NCI-H1930 (cell line): ENCODE measurements around the gene MROH8.
"Not testable (repeated sequence)": the region's sequence is repeated elsewhere in the genome, so short reads cannot be mapped to it uniquely, and the experiment has no call there.

Experiments used
- DNase-seq, 2 experiments: peaks; one replicate each; lab custom pipeline; 2025; lab: John Stamatoyannopoulos, UW

Gene MROH8

GRCh38 chr20:37154684-37155298 is 24.6 kb downstream of the MROH8 start:
- no peak for DNase-seq

- no peak for DNase-seq
Observed at GRCh38 chr20:37152284-37152683, 27.1 kb downstream of the MROH8 start.

GRCh38 chr20:37151529-37151928 is 27.8 kb downstream of the MROH8 start:
- no peak for DNase-seq

- not testable (repeated sequence) for DNase-seq
Observed at GRCh38 chr20:37150864-37151263, 28.5 kb downstream of the MROH8 start.

- DNase-seq = no peak
Observed at GRCh38 chr20:37147250-37147649, 32.1 kb downstream of the MROH8 start.

GRCh38 chr20:37144856-37145404 is 34.4 kb downstream of the MROH8 start:
- no peak for DNase-seq

- DNase-seq = no peak
Observed at GRCh38 chr20:37142708-37143107, 36.6 kb downstream of the MROH8 start.

- no peak for DNase-seq
Observed at GRCh38 chr20:37137547-37137946, 41.8 kb downstream of the MROH8 start.

- no peak for DNase-seq
Observed at GRCh38 chr20:37133952-37134351, 45.4 kb downstream of the MROH8 start.

- no peak for DNase-seq
Observed at GRCh38 chr20:37131486-37131885, 47.9 kb downstream of the MROH8 start.

GRCh38 chr20:37128803-37129202 is 50.5 kb downstream of the MROH8 start:
- DNase-seq = no peak

- not testable (repeated sequence) for DNase-seq
Observed at GRCh38 chr20:37126290-37126689, 53.1 kb downstream of the MROH8 start.

GRCh38 chr20:37123441-37123840 is 55.9 kb downstream of the MROH8 start:
- no peak for DNase-seq

GRCh38 chr20:37120497-37120896 is 58.9 kb downstream of the MROH8 start:
- no peak for DNase-seq

GRCh38 chr20:37119356-37120036 is 59.9 kb downstream of the MROH8 start:
- no peak for DNase-seq

GRCh38 chr20:37114012-37114411 is 65.3 kb downstream of the MROH8 start:
- DNase-seq = no peak

- DNase-seq = no peak
Observed at GRCh38 chr20:37111926-37112455, 67.4 kb downstream of the MROH8 start.

GRCh38 chr20:37108676-37109075 is 70.7 kb downstream of the MROH8 start:
- no peak for DNase-seq

GRCh38 chr20:37102571-37102970 is 76.8 kb downstream of the MROH8 start:
- no peak for DNase-seq

GRCh38 chr20:37096415-37097041 is 82.8 kb downstream of the MROH8 start:
- peak in 1 of 2 experiments; percentile 53 for DNase-seq

- peak; percentile 91 to 93 for DNase-seq
Observed at GRCh38 chr20:37095599-37096414, 83.5 kb downstream of the MROH8 start, which contains the start of gene RBL1. Gene RBL1, minus strand, starts transcription at chr20:37095997. Its CDS starts 69 bp downstream, at chr20:37095928.

GRCh38 chr20:37095108-37095598 is 84.2 kb downstream of the MROH8 start:
- no peak for DNase-seq
